ENCODE data around the gene TMOD1.
"Not testable (repeated sequence)": the region's sequence is repeated elsewhere in the genome, so short reads cannot be mapped to it uniquely, and the experiment has no call there.

TMOD1 gene

GRCh38 chr9:97604901-97605645 lies 103.6 kb downstream of the TMOD1 start:
- Histone ChIP-seq H3K4me1 (ENCODE audit: control insufficient read depth, insufficient read depth, low read length) (no peaks in the 10 kb centered on the region), H3K27ac (ENCODE audit: insufficient read depth, low read depth, low read length, poor library complexity, severe bottlenecking) (no peak overlapping the region), H3K27me3 (ENCODE audit: control insufficient read depth, insufficient read depth, low read length, poor library complexity, severe bottlenecking) (no peaks in the 10 kb centered on the region), H3K36me3 (ENCODE audit: control insufficient read depth, insufficient read depth, low read length) (peaks cover 39% of the 10 kb centered on the region), H3K9me3 (ENCODE audit: control insufficient read depth, low read length) (no peaks in the 10 kb centered on the region), H3K4me3 (ENCODE audit: insufficient read depth, low read depth, low read length) (no peak overlapping the region)
- 96 to 99% methylated on average over 17 of the region's 17 CpGs for WGBS, 2 experiments

GRCh38 chr9:97615439-97616072 lies 114.1 kb downstream of the TMOD1 start:
- no peaks in the 10 kb centered on the region for H3K9me3 ChIP-seq (ENCODE audit: control insufficient read depth, low read length)
- no peaks in the 10 kb centered on the region for H3K4me1 ChIP-seq (ENCODE audit: control insufficient read depth, insufficient read depth, low read length)
- H3K27ac ChIP-seq (ENCODE audit: insufficient read depth, low read depth, low read length, poor library complexity, severe bottlenecking), result no peak overlapping the region
- H3K36me3 ChIP-seq (ENCODE audit: control insufficient read depth, insufficient read depth, low read length), result peaks cover 9% of the 10 kb centered on the region
- H3K4me3 ChIP-seq (ENCODE audit: insufficient read depth, low read depth, low read length), result no peak overlapping the region
- H3K27me3 ChIP-seq (ENCODE audit: control insufficient read depth, insufficient read depth, low read length, poor library complexity, severe bottlenecking), result no peaks in the 10 kb centered on the region

- Histone ChIP-seq H3K9me3 (ENCODE audit: control insufficient read depth, low read length) (no peaks in the 10 kb centered on the region), H3K27ac (ENCODE audit: insufficient read depth, low read depth, low read length, poor library complexity, severe bottlenecking) (no peak overlapping the region), H3K27me3 (ENCODE audit: control insufficient read depth, insufficient read depth, low read length, poor library complexity, severe bottlenecking) (no peaks in the 10 kb centered on the region), H3K36me3 (ENCODE audit: control insufficient read depth, insufficient read depth, low read length) (peaks cover 13% of the 10 kb centered on the region), H3K4me3 (ENCODE audit: insufficient read depth, low read depth, low read length) (no peak overlapping the region), H3K4me1 (ENCODE audit: control insufficient read depth, insufficient read depth, low read length) (no peaks in the 10 kb centered on the region)
- 88 to 93% methylated on average over 1 of the region's 1 CpG for WGBS, 2 experiments
Observed at GRCh38 chr9:97617939-97618416, 116.5 kb downstream of the TMOD1 start.

- 91 to 98% methylated on average over 2 of the region's 2 CpGs for WGBS, 2 experiments
- H3K9me3 ChIP-seq (ENCODE audit: control insufficient read depth, low read length); H3K4me3 ChIP-seq (ENCODE audit: insufficient read depth, low read depth, low read length); H3K4me1 ChIP-seq (ENCODE audit: control insufficient read depth, insufficient read depth, low read length); H3K27me3 ChIP-seq (ENCODE audit: control insufficient read depth, insufficient read depth, low read length, poor library complexity, severe bottlenecking); H3K27ac ChIP-seq (ENCODE audit: insufficient read depth, low read depth, low read length, poor library complexity, severe bottlenecking): not testable (repeated sequence)
- peaks cover 25% of the 10 kb centered on the region for H3K36me3 ChIP-seq (ENCODE audit: control insufficient read depth, insufficient read depth, low read length)
Observed at GRCh38 chr9:97620063-97620462, 118.6 kb downstream of the TMOD1 start.

GRCh38 chr9:97622483-97622882 lies 121.0 kb downstream of the TMOD1 start:
- 90 to 96% methylated on average over 5 of the region's 5 CpGs for WGBS, 2 experiments
- not testable (repeated sequence) for H3K27me3 ChIP-seq (ENCODE audit: control insufficient read depth, insufficient read depth, low read length, poor library complexity, severe bottlenecking); H3K4me1 ChIP-seq (ENCODE audit: control insufficient read depth, insufficient read depth, low read length); H3K4me3 ChIP-seq (ENCODE audit: insufficient read depth, low read depth, low read length); H3K9me3 ChIP-seq (ENCODE audit: control insufficient read depth, low read length); H3K27ac ChIP-seq (ENCODE audit: insufficient read depth, low read depth, low read length, poor library complexity, severe bottlenecking)
- H3K36me3 ChIP-seq (ENCODE audit: control insufficient read depth, insufficient read depth, low read length), result peaks cover 30% of the 10 kb centered on the region

GRCh38 chr9:97623946-97624345 lies 122.5 kb downstream of the TMOD1 start:
- Histone ChIP-seq H3K27me3 (ENCODE audit: control insufficient read depth, insufficient read depth, low read length, poor library complexity, severe bottlenecking) (no peaks in the 10 kb centered on the region), H3K4me1 (ENCODE audit: control insufficient read depth, insufficient read depth, low read length) (peaks cover 4% of the 10 kb centered on the region), H3K4me3 (ENCODE audit: insufficient read depth, low read depth, low read length) (no peak overlapping the region), H3K27ac (ENCODE audit: insufficient read depth, low read depth, low read length, poor library complexity, severe bottlenecking) (no peak overlapping the region), H3K36me3 (ENCODE audit: control insufficient read depth, insufficient read depth, low read length) (peaks cover 30% of the 10 kb centered on the region), H3K9me3 (ENCODE audit: control insufficient read depth, low read length) (no peaks in the 10 kb centered on the region)
- 91 to 100% methylated on average over 1 of the region's 1 CpG for WGBS, 2 experiments

- H3K27ac ChIP-seq (ENCODE audit: insufficient read depth, low read depth, low read length, poor library complexity, severe bottlenecking), result no peak overlapping the region
- peaks cover 30% of the 10 kb centered on the region for H3K36me3 ChIP-seq (ENCODE audit: control insufficient read depth, insufficient read depth, low read length)
- peaks cover 4% of the 10 kb centered on the region for H3K4me1 ChIP-seq (ENCODE audit: control insufficient read depth, insufficient read depth, low read length)
- WGBS, 2 experiments, result 63 to 94% methylated on average over 2 to 3 of the region's 3 CpGs
- H3K27me3 ChIP-seq (ENCODE audit: control insufficient read depth, insufficient read depth, low read length, poor library complexity, severe bottlenecking), result no peaks in the 10 kb centered on the region
- H3K4me3 ChIP-seq (ENCODE audit: insufficient read depth, low read depth, low read length), result no peak overlapping the region
- H3K9me3 ChIP-seq (ENCODE audit: control insufficient read depth, low read length), result no peaks in the 10 kb centered on the region
Observed at GRCh38 chr9:97625620-97626019, 124.2 kb downstream of the TMOD1 start.

- no peaks in the 10 kb centered on the region for H3K27me3 ChIP-seq (ENCODE audit: control insufficient read depth, insufficient read depth, low read length, poor library complexity, severe bottlenecking)
- H3K9me3 ChIP-seq (ENCODE audit: control insufficient read depth, low read length), result no peaks in the 10 kb centered on the region
- WGBS, 2 experiments, result 95 to 96% methylated on average over 5 of the region's 5 CpGs
- H3K36me3 ChIP-seq (ENCODE audit: control insufficient read depth, insufficient read depth, low read length), result peaks cover 26% of the 10 kb centered on the region
- H3K4me1 ChIP-seq (ENCODE audit: control insufficient read depth, insufficient read depth, low read length), result peaks cover 9% of the 10 kb centered on the region
- no peak overlapping the region for H3K4me3 ChIP-seq (ENCODE audit: insufficient read depth, low read depth, low read length)
- no peak overlapping the region for H3K27ac ChIP-seq (ENCODE audit: insufficient read depth, low read depth, low read length, poor library complexity, severe bottlenecking)
Observed at GRCh38 chr9:97627624-97628023, 126.2 kb downstream of the TMOD1 start.

GRCh38 chr9:97628668-97629067 lies 127.2 kb downstream of the TMOD1 start:
- WGBS, 2 experiments, result 65% methylated on average over 3 of the region's 3 CpGs
- peaks cover 21% of the 10 kb centered on the region for H3K36me3 ChIP-seq (ENCODE audit: control insufficient read depth, insufficient read depth, low read length)
- no peak overlapping the region for H3K4me3 ChIP-seq (ENCODE audit: insufficient read depth, low read depth, low read length)

GRCh38 chr9:97629156-97629555 lies 127.7 kb downstream of the TMOD1 start:
- Histone ChIP-seq H3K36me3 (ENCODE audit: control insufficient read depth, insufficient read depth, low read length) (peaks cover 18% of the 10 kb centered on the region), H3K27me3 (ENCODE audit: control insufficient read depth, insufficient read depth, low read length, poor library complexity, severe bottlenecking) (no peaks in the 10 kb centered on the region), H3K9me3 (ENCODE audit: control insufficient read depth, low read length) (no peaks in the 10 kb centered on the region), H3K4me1 (ENCODE audit: control insufficient read depth, insufficient read depth, low read length) (peaks cover 9% of the 10 kb centered on the region), H3K27ac (ENCODE audit: insufficient read depth, low read depth, low read length, poor library complexity, severe bottlenecking) (no peak overlapping the region), H3K4me3 (ENCODE audit: insufficient read depth, low read depth, low read length) (no peak overlapping the region)

More at GRCh38 chr9:97628668-97629067, 127.2 kb downstream of the TMOD1 start:
- peaks cover 9% of the 10 kb centered on the region for H3K4me1 ChIP-seq (ENCODE audit: control insufficient read depth, insufficient read depth, low read length)
- H3K27me3 ChIP-seq (ENCODE audit: control insufficient read depth, insufficient read depth, low read length, poor library complexity, severe bottlenecking), result no peaks in the 10 kb centered on the region
- no peak overlapping the region for H3K27ac ChIP-seq (ENCODE audit: insufficient read depth, low read depth, low read length, poor library complexity, severe bottlenecking)
- H3K9me3 ChIP-seq (ENCODE audit: control insufficient read depth, low read length), result no peaks in the 10 kb centered on the region
